Lower leg skin (tissue), 3 donors: ENCODE measurements around the gene PRLH.

ENCODE experiments used
- CTCF ChIP-seq, 3 donors: fragments of 450-650 bp; IDR thresholded peaks; one replicate each; pipeline ENCODE4 v1.5.1; 2016; ENCODE audit warnings: antibody characterized with exemption in 3 of 3, mild to moderate bottlenecking in 3 of 3, moderate library complexity in 2 of 3
- POLR2A ChIP-seq, 2 donors: fragments of 450-650 bp; IDR thresholded peaks; one replicate each; pipeline ENCODE4 v1.6.1; 2016 to 2017; ENCODE audit warnings: antibody characterized with exemption in 2 of 2, mild to moderate bottlenecking in 1 of 2, moderate library complexity in 1 of 2

GRCh38 chr2:237527233-237527632, 39.1 kb upstream of the PRLH start:
- TF ChIP-seq CTCF (IDR thresholded peaks at IDR 0.05) (no peak), POLR2A (IDR thresholded peaks at IDR 0.05) (no peak)
